ENCODE results near the gene BAK1. TPM values are rescaled to one million over a fixed set of nuclear protein-coding genes. Genes with fewer than 3 reads are reported as not detected.

BAK1 gene
- total RNA-seq, 1 experiment from 2014 or later: 40.0 TPM

DNA sequence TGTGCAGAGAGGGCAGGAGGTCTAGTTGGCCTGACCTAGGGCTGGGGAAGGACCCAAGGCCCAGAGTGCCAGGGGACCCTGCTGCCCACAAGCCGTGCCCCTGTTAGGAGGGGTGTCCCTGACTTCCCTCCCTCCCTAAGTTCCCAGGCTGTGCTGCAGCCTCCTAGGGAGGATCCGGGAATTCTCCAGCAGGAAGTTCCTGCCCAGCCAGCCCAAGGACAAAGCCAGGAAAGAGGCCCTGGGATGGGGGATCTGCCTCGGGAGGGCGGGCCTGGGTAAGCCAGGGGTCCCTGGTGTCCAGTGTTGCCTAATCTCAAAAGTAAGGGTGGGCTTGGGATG is 9.3 kb upstream of the BAK1 start:
- H3K4me2 ChIP-seq (ENCODE audit: insufficient read depth, insufficient read length, low read length): no peak overlapping the region
- TF ChIP-seq, protein P1, sequence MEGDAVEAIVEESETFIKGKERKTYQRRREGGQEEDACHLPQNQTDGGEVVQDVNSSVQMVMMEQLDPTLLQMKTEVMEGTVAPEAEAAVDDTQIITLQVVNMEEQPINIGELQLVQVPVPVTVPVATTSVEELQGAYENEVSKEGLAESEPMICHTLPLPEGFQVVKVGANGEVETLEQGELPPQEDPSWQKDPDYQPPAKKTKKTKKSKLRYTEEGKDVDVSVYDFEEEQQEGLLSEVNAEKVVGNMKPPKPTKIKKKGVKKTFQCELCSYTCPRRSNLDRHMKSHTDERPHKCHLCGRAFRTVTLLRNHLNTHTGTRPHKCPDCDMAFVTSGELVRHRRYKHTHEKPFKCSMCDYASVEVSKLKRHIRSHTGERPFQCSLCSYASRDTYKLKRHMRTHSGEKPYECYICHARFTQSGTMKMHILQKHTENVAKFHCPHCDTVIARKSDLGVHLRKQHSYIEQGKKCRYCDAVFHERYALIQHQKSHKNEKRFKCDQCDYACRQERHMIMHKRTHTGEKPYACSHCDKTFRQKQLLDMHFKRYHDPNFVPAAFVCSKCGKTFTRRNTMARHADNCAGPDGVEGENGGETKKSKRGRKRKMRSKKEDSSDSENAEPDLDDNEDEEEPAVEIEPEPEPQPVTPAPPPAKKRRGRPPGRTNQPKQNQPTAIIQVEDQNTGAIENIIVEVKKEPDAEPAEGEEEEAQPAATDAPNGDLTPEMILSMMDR (conservative IDR thresholded peaks at IDR 0.05): no peak

More for the DNA sequence above, 9.3 kb upstream of the BAK1 start:
- H3K14ac ChIP-seq (ENCODE audit: insufficient read depth, low read length): no peak overlapping the region
- WGBS (ENCODE audit: extremely low coverage, insufficient read length, low lambda C conversion rate): no CpG with 5 or more reads among the region's 4 CpGs
- no peak overlapping the region for H2BK12ac ChIP-seq (ENCODE audit: insufficient read length, low read depth, low read length)
- no peaks in the 10 kb centered on the region for H3K4me1 ChIP-seq (ENCODE audit: insufficient read depth, low read length)
- Mint-ChIP-seq H3K27me3 (ENCODE audit: low read depth) (peaks cover 18% of the 10 kb centered on the region), H3K27ac (no peak overlapping the region; a peak in 1 of 7 replicates), H3K9me3 (peaks cover 0 to 6% of the 10 kb centered on the region in 2 experiments; a peak in 2 of 5 replicates), H3K36me3 (ENCODE audit: insufficient read depth in 1 of 3, low read depth in 3 of 3) (no peaks in the 10 kb centered on the region), H3K4me1 (peaks cover 22 to 33% of the 10 kb centered on the region in 2 experiments), H3K4me3 (no peak overlapping the region)
- H3K79me1 ChIP-seq (ENCODE audit: insufficient read depth, low read depth, low read length, poor library complexity, severe bottlenecking): no peaks in the 10 kb centered on the region
- peaks cover 7% of the 10 kb centered on the region for H3K23me2 ChIP-seq (ENCODE audit: insufficient read length, low read depth, low read length, poor library complexity, severe bottlenecking)
- no peak overlapping the region for H4K91ac ChIP-seq (ENCODE audit: insufficient read length, low read depth, low read length)
- no peak overlapping the region for H3T11ph ChIP-seq (ENCODE audit: low read length)
- H3K9ac ChIP-seq (ENCODE audit: extremely low read depth, insufficient read length, low read length): no peak overlapping the region
- H4K5ac ChIP-seq (ENCODE audit: insufficient read length, low read depth, low read length): no peak overlapping the region
- no peak overlapping the region for H3K56ac ChIP-seq (ENCODE audit: insufficient read length, low read depth, low read length)
- no peak for DNase-seq
- no peak overlapping the region for H2AFZ ChIP-seq (ENCODE audit: low read length)
- no peak overlapping the region for H3K18ac ChIP-seq (ENCODE audit: insufficient read length, low read depth, low read length)
- no peaks in the 10 kb centered on the region for H3K9me3 ChIP-seq (ENCODE audit: control insufficient read depth, low read depth, low read length)
- H4K20me1 ChIP-seq (ENCODE audit: control insufficient read depth, insufficient read depth, insufficient read length): no peaks in the 10 kb centered on the region
- no peak overlapping the region for H3K23ac ChIP-seq (ENCODE audit: insufficient read length, low read depth, low read length)
- no peak overlapping the region for H4K8ac ChIP-seq (replicated peaks; ENCODE audit: insufficient read length, low read depth, low read length)
- H2BK5ac ChIP-seq (ENCODE audit: insufficient read length, low read length): no peak overlapping the region
- no peak overlapping the region for H2BK15ac ChIP-seq (ENCODE audit: low read depth, low read length)
- no peak overlapping the region for H2AK5ac ChIP-seq (ENCODE audit: insufficient read length, low read length)
- H3K4ac ChIP-seq (ENCODE audit: low read depth, low read length): no peak overlapping the region
- no peak overlapping the region for H2BK20ac ChIP-seq (ENCODE audit: low read depth, low read length, poor library complexity, severe bottlenecking)
- no peaks in the 10 kb centered on the region for H3K79me2 ChIP-seq (ENCODE audit: insufficient read depth, low read length)
- H3K27ac ChIP-seq (ENCODE audit: insufficient read length, low read depth, low read length): no peak overlapping the region
- H3K27me3 ChIP-seq (ENCODE audit: insufficient read depth, low read length): no peaks in the 10 kb centered on the region
- H2BK120ac ChIP-seq (ENCODE audit: low read depth, low read length, poor library complexity, severe bottlenecking): no peak overlapping the region
